GM23248 (cell line): Measurements from ENCODE around the gene RPS10. TPM values are rescaled to one million over a fixed set of nuclear protein-coding genes. Genes with fewer than 3 reads are reported as not detected.

Source experiments
- DNase-seq: peaks from one replicate; pipeline ENCODE4 v3.0.0-alpha.2; 2015
- H2AFZ ChIP-seq: fragments of 200-600 bp; sonication (generic); 2 replicates; pipeline ENCODE4 v1.6.1; 2016; ENCODE audit warnings: antibody characterized with exemption
- H3F3A ChIP-seq: fragments of 200-600 bp; sonication (generic); 2 replicates; pipeline ENCODE4 v1.6.1; 2016; ENCODE audit warnings: mild to moderate bottlenecking, antibody characterized with exemption, mixed run types; ENCODE audit not compliant: insufficient read depth
- H3K27ac ChIP-seq: fragments of 200-600 bp; sonication (generic); 2 replicates; pipeline ENCODE4 v1.5.1; 2016; ENCODE audit warnings: mild to moderate bottlenecking
- H3K27me3 ChIP-seq: fragments of 200-600 bp; sonication (generic); replicated peaks from 2 replicates; pipeline ENCODE4 v1.6.1; 2016; ENCODE audit warnings: mild to moderate bottlenecking; ENCODE audit not compliant: insufficient read depth
- H3K36me3 ChIP-seq: fragments of 200-600 bp; sonication (generic); 2 replicates; pipeline ENCODE4 v1.6.1; 2016; ENCODE audit warnings: low read depth, mild to moderate bottlenecking
- H3K4me1 ChIP-seq: fragments of 200-600 bp; sonication (generic); 2 replicates; pipeline ENCODE4 v1.6.1; 2016; ENCODE audit warnings: mild to moderate bottlenecking; ENCODE audit not compliant: insufficient read depth
- H3K4me2 ChIP-seq: fragments of 200-600 bp; sonication (generic); one replicate; pipeline ENCODE4 v1.6.1; 2016; ENCODE audit warnings: mild to moderate bottlenecking; ENCODE audit not compliant: unreplicated experiment
- H3K4me3 ChIP-seq: fragments of 200-600 bp; sonication (generic); 2 replicates; pipeline ENCODE4 v1.5.1; 2016; ENCODE audit warnings: mild to moderate bottlenecking
- H3K79me2 ChIP-seq: fragments of 200-600 bp; sonication (generic); 2 replicates; pipeline ENCODE4 v1.6.1; 2016; ENCODE audit warnings: mild to moderate bottlenecking; ENCODE audit not compliant: insufficient read depth
- H3K9ac ChIP-seq: fragments of 200-600 bp; sonication (generic); 2 replicates; pipeline ENCODE4 v1.6.1; 2016; ENCODE audit warnings: mild to moderate bottlenecking
- H3K9me2 ChIP-seq: fragments of 200-600 bp; sonication (generic); 2 replicates; pipeline ENCODE4 v1.6.1; 2016; ENCODE audit warnings: mixed run types, mild to moderate bottlenecking, moderate library complexity; ENCODE audit not compliant: insufficient read depth
- H3K9me3 ChIP-seq: fragments of 200-600 bp; sonication (generic); one replicate; pipeline ENCODE4 v1.6.1; 2017; ENCODE audit warnings: low read depth
- H4K20me1 ChIP-seq: fragments of 200-600 bp; sonication (generic); 2 replicates; pipeline ENCODE4 v1.6.0; 2016; ENCODE audit not compliant: insufficient read depth
- EZH2 ChIP-seq: fragments of 200-600 bp; sonication (generic); IDR thresholded peaks from 2 replicates; pipeline ENCODE4 v1.6.1; 2018; ENCODE audit warnings: antibody characterized with exemption, mild to moderate bottlenecking; ENCODE audit not compliant: insufficient read depth, poor library complexity, severe bottlenecking
- EZH2phosphoT487 ChIP-seq: fragments of 200-600 bp; sonication (generic); IDR thresholded peaks from 2 replicates; pipeline ENCODE4 v1.6.1; 2018; ENCODE audit warnings: antibody characterized with exemption, moderate library complexity, mild to moderate bottlenecking, low read depth; ENCODE audit not compliant: insufficient read depth
- WGBS, 2 experiments: methylation state at CpG; one replicate each; pipeline ENCODE4 v1.1.6; 2015 to 2017; ENCODE audit warnings: low lambda C conversion rate in 2 of 2, low coverage in 1 of 2; ENCODE audit errors: missing lambda C conversion rate in 2 of 2; 5-methylcytosine and 5-hydroxymethylcytosine counted together
- in situ Hi-C: fragments of 300-500 bp; cut with MboI; formaldehyde crosslinking; loops from 2 replicates; pipeline ENCODE4 v1.15.0; 2020
- polyA plus RNA-seq: library from polyadenylated mRNA; unstranded; fragments of >200 nt; fragmentation: Nextera tagmentation; extraction: Ambion mirVana; gene quantifications from 2 replicates; pipeline ENCODE4 v1.2.1, GENCODE V29; 2016
- total RNA-seq: library from RNA; depleted of rRNA; stranded (reverse); fragments of >200 nt; shearing (Covaris generic); gene quantifications from 2 replicates; pipeline ENCODE4 v1.2.3, GENCODE V29; 2014

The RPS10 gene
- total and polyA plus RNA-seq, 2 experiments from 2014 or later, result 596 to 2,539 TPM

GRCh38 chr6:34390531-34391472 is 35.1 kb downstream of the RPS10 start:
- Histone ChIP-seq H3K4me3 (peak overlapping the region; percentile 76), H2AFZ (peak overlapping the region; percentile 80), H3K9me3 (no peaks in the 10 kb centered on the region), H3K9ac (peak overlapping the region; percentile 84), H3K9me2 (no peaks in the 10 kb centered on the region), H3F3A (peaks cover 18% of the 10 kb centered on the region), H3K27me3 (no peaks in the 10 kb centered on the region), H4K20me1 (peaks cover 5% of the 10 kb centered on the region; the same call in 1 of the 2 replicates), H3K27ac (peak overlapping the region; percentile 69), H3K79me2 (peaks cover 64% of the 10 kb centered on the region), H3K4me1 (peaks cover 15% of the 10 kb centered on the region), H3K36me3 (no peaks in the 10 kb centered on the region), H3K4me2 (peak overlapping the region; percentile 97)
- peak; percentile 83 for DNase-seq
- WGBS, 2 experiments, result 29 to 30% methylated on average over 14 of the region's 14 CpGs
- TF ChIP-seq EZH2, result no peak
- no peak for TF ChIP-seq EZH2phosphoT487
- in situ Hi-C loops, result no loop called here

DNA sequence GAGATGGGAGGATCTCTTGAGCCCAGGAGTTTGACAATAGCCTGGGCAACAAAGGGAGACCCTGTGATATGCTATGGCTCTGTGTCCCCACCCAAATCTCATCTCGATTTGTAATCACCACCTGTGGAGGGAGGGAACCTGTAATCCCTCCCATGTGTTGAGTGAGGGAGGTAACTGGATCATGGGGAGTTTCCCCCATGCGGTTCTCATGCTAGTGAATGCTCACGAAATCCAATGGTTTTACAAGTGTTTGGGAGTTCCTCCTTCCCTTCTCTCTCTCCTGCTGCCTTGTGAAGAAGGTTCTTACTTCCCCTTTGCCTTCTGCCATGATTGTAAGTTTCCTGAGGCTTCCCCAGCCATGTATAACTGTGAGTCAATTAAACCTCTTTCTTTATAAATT is 36.8 kb downstream of the RPS10 start:
- Histone ChIP-seq H3K79me2 (peaks cover 82% of the 10 kb centered on the region), H3K27ac (no peak overlapping the region), H2AFZ (no peak overlapping the region), H3K4me3 (no peak overlapping the region), H3F3A (peaks cover 25% of the 10 kb centered on the region), H3K27me3 (no peaks in the 10 kb centered on the region), H3K36me3 (no peaks in the 10 kb centered on the region), H3K4me1 (peaks cover 16% of the 10 kb centered on the region), H3K9me2 (no peaks in the 10 kb centered on the region), H4K20me1 (peaks cover 7% of the 10 kb centered on the region; the same call in 1 of the 2 replicates), H3K9me3 (no peaks in the 10 kb centered on the region), H3K9ac (no peak overlapping the region), H3K4me2 (no peak overlapping the region)
- in situ Hi-C loops, result loop anchor here (10.0 kb wide), 1 partner anchor 134 kb away; no protein-coding TSS in a partner anchor
- DNase-seq, result no peak
- 93 to 100% methylated on average over 3 of the region's 3 CpGs for WGBS, 2 experiments
- TF ChIP-seq EZH2 (no peak), EZH2phosphoT487 (no peak)

DNA sequence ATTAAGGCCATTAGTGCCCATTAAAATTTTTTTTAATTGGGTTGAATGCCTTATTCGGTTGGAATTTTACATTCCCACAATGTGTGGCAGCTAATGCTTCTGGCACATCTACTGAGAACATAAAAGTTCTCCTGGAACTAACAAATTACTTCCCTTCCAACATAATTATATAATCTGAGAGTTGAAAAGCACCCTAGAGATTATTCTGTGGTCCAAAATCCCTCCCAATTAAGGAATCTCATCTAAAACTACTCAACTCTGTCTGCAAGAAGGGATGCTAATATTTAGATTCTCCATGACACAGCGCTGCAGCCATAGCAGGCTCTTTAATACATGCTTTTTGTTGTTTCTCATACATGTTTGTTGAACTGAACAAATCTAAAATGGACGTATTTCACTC is 37.4 kb downstream of the RPS10 start:
- Histone ChIP-seq H4K20me1 (peaks cover 7% of the 10 kb centered on the region; the same call in 1 of the 2 replicates), H3K9ac (no peak overlapping the region), H3F3A (peaks cover 31% of the 10 kb centered on the region), H2AFZ (no peak overlapping the region), H3K4me3 (no peak overlapping the region), H3K9me2 (no peaks in the 10 kb centered on the region), H3K36me3 (no peaks in the 10 kb centered on the region), H3K27ac (no peak overlapping the region), H3K4me1 (peaks cover 22% of the 10 kb centered on the region), H3K4me2 (no peak overlapping the region), H3K79me2 (peaks cover 83% of the 10 kb centered on the region), H3K27me3 (no peaks in the 10 kb centered on the region), H3K9me3 (no peaks in the 10 kb centered on the region)
- no peak for DNase-seq
- 67 to 70% methylated on average over 3 of the region's 3 CpGs for WGBS, 2 experiments
- in situ Hi-C loops, result loop anchor here (10.0 kb wide), 1 partner anchor 134 kb away; no protein-coding TSS in a partner anchor
- TF ChIP-seq EZH2phosphoT487, result no peak
- TF ChIP-seq EZH2, result no peak

DNA sequence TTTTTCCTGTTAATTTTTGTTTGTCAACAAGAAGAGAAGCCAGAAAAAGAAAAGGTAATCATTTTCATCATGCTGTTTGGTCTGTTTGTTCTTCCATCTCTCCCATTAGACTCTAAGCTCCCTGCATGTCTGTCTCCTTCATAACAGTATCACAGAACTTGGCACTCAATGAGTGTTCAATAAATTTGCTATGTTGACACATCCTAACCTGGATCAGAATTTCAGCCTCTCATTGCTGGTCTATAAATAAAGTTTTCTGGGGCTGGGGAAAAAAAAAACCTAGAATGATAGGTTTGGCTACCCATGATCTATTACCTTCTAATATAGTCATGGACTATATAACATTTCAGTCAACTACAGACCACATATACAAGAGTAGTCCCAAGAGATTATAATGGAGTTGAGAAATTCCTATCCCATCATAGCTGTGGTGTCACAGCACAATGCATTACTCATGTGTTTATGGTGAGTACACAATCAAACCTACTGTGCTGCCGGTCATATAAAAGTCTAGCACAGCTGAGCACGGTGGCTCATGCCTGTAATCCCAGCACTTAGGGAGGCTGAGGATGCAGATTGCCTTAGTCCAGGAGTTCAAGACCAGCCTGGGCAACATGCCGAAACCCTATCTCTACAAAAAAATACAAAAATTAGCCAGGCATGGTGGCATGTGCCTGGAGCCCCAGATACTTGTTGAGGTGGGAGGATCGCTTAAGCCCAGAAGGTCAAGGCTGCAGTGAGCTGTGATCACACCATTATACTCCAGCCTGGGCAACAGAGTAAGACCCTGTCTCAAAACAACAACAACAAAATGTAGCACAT is 39.3 kb downstream of the RPS10 start:
- no peak overlapping the region for H3K9ac ChIP-seq
- no peaks in the 10 kb centered on the region for H3K9me3 ChIP-seq
- H3K27me3 ChIP-seq, result no peaks in the 10 kb centered on the region
- H3K4me1 ChIP-seq, result peaks cover 23% of the 10 kb centered on the region
- H3F3A ChIP-seq, result peaks cover 39% of the 10 kb centered on the region
- DNase-seq, result peak; percentile 93
- H3K4me3 ChIP-seq, result no peak overlapping the region
- no peaks in the 10 kb centered on the region for H3K9me2 ChIP-seq
- peak overlapping the region; percentile 39 for H3K27ac ChIP-seq
- no peak overlapping the region for H3K4me2 ChIP-seq
- WGBS, 2 experiments, result 56 to 57% methylated on average over 4 of the region's 4 CpGs
- no peaks in the 10 kb centered on the region for H3K36me3 ChIP-seq
- TF ChIP-seq EZH2 (no peak), EZH2phosphoT487 (0 out of 2 replicates have a peak, but pooled peaks have one; percentile 64)
- in situ Hi-C loops, result loop anchor here (10.0 kb wide), 1 partner anchor 132 kb away; no protein-coding TSS in a partner anchor
- peaks cover 7% of the 10 kb centered on the region; the same call in 1 of the 2 replicates for H4K20me1 ChIP-seq
- H3K79me2 ChIP-seq, result peaks cover 100% of the 10 kb centered on the region
- no peak overlapping the region for H2AFZ ChIP-seq
